22Rv1 (cell line): Measurements from ENCODE around the gene ADCYAP1R1.

Experiments
- ZFX ChIP-seq: fragments of 450-650 bp; IDR thresholded peaks from 2 replicates; pipeline ENCODE4 v1.6.1; 2017; ENCODE audit warnings: antibody characterized with exemption, borderline replicate concordance
- TF ChIP-seq, protein P1 (sequence below): fragments of 450-650 bp; IDR thresholded peaks from 2 replicates; pipeline ENCODE4 v1.5.1; 2017; ENCODE audit warnings: mild to moderate bottlenecking

DNA sequence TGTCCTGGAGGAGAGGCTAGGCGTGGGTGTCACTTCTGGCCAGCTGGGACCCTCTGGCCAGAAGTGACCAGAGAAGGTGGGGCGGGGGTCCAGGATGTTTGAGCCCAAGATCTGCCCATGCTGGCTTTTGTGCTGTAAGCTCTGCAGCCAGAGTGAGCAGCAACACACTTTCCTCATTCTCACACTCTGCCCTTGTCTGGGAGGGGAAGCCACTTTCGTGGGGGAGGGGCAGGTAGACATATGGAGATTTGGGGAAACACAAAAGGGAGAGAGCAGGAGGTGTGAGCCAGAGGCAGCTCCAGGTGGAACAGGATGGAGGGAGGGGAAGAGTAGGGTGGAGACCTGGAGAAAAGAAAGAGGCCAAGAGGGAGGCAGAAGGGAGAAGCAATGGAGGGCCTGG, 31.5 kb upstream of the ADCYAP1R1 start:
- TF ChIP-seq, protein P1, sequence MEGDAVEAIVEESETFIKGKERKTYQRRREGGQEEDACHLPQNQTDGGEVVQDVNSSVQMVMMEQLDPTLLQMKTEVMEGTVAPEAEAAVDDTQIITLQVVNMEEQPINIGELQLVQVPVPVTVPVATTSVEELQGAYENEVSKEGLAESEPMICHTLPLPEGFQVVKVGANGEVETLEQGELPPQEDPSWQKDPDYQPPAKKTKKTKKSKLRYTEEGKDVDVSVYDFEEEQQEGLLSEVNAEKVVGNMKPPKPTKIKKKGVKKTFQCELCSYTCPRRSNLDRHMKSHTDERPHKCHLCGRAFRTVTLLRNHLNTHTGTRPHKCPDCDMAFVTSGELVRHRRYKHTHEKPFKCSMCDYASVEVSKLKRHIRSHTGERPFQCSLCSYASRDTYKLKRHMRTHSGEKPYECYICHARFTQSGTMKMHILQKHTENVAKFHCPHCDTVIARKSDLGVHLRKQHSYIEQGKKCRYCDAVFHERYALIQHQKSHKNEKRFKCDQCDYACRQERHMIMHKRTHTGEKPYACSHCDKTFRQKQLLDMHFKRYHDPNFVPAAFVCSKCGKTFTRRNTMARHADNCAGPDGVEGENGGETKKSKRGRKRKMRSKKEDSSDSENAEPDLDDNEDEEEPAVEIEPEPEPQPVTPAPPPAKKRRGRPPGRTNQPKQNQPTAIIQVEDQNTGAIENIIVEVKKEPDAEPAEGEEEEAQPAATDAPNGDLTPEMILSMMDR, result no peak
- no peak for TF ChIP-seq ZFX
